WTC11 (cell line): ENCODE measurements around the gene RPS6KL1. TPM values are rescaled to one million over a fixed set of nuclear protein-coding genes. Genes with fewer than 3 reads are reported as not detected.
"Not testable (repeated sequence)": the region's sequence is repeated elsewhere in the genome, so short reads cannot be mapped to it uniquely, and the experiment has no call there.

Experiments
- ATAC-seq: fragments of 200-7000 bp; cut with Tn5 transposase; 2 replicates; pipeline ENCODE4 v1.10.0; 2021; ENCODE audit warnings: mild to moderate bottlenecking, moderate library complexity
- CTCF ChIA-PET: fragments of 300-600 bp; sonication (Branson Sonifier 250); formaldehyde crosslinking; loops from one replicate; lab custom pipeline; 2021; ENCODE audit warnings: antibody characterized with exemption; lab: Charles Lee
- POLR2A ChIA-PET: fragments of 350-600 bp; sonication (Branson Sonifier 250); formaldehyde crosslinking; loops from one replicate; lab custom pipeline; 2021; ENCODE audit warnings: antibody characterized with exemption; lab: Charles Lee
- DNase-seq: peaks from one replicate; pipeline ENCODE4 v3.0.0; 2021; ENCODE audit warnings: low spot score
- H3K27ac Mint-ChIP-seq: 2 replicates; pipeline ENCODE4 v1.8.0; 2021; ENCODE audit warnings: mixed read lengths
- H3K27me3 Mint-ChIP-seq: 2 replicates; pipeline ENCODE4 v1.8.0; 2021; ENCODE audit warnings: low read depth, mild to moderate bottlenecking, moderate library complexity, mixed read lengths
- H3K36me3 Mint-ChIP-seq: 2 replicates; pipeline ENCODE4 v1.8.0; 2021; ENCODE audit warnings: mixed read lengths
- H3K4me1 Mint-ChIP-seq: 2 replicates; pipeline ENCODE4 v1.8.0; 2022; ENCODE audit warnings: mixed read lengths
- H3K4me3 Mint-ChIP-seq: 2 replicates; pipeline ENCODE4 v1.8.0; 2021; ENCODE audit warnings: mild to moderate bottlenecking, moderate library complexity, mixed read lengths
- H3K9me3 Mint-ChIP-seq: 2 replicates; pipeline ENCODE4 v1.8.0; 2021; ENCODE audit warnings: mixed read lengths
- ATF2 ChIP-seq: sonication (generic); formaldehyde crosslinking; IDR thresholded peaks from 2 replicates; pipeline ENCODE4 v1.8.1; 2022; ENCODE audit warnings: low read depth, missing genetic modification reagents, borderline replicate concordance
- CBFB ChIP-seq: sonication (generic); formaldehyde crosslinking; IDR thresholded peaks from 2 replicates; pipeline ENCODE4 v1.8.1; 2022; ENCODE audit warnings: mild to moderate bottlenecking, low read depth, missing genetic modification reagents
- ELF4 ChIP-seq: sonication (generic); formaldehyde crosslinking; IDR thresholded peaks from 2 replicates; pipeline ENCODE4 v1.8.1; 2022; ENCODE audit warnings: low read depth, mild to moderate bottlenecking, moderate library complexity, missing genetic modification reagents
- GTF2I ChIP-seq: fragments of 250-450 bp; sonication (Bioruptor Pico); conservative IDR thresholded peaks from 2 replicates; pipeline ENCODE4 v1.4.0; 2021; ENCODE audit warnings: mild to moderate bottlenecking
- JAZF1 ChIP-seq: fragments of 250-450 bp; sonication (Bioruptor Pico); IDR thresholded peaks from 2 replicates; pipeline ENCODE4 v1.9.0; 2021; ENCODE audit warnings: moderate library complexity, mild to moderate bottlenecking, inconsistent platforms
- KAT7 ChIP-seq: sonication (generic); formaldehyde crosslinking; IDR thresholded peaks from 2 replicates; pipeline ENCODE4 v1.8.1; 2023; ENCODE audit warnings: missing genetic modification reagents, mild to moderate bottlenecking, borderline replicate concordance
- MYBL2 ChIP-seq: sonication (generic); formaldehyde crosslinking; IDR thresholded peaks from 2 replicates; pipeline ENCODE4 v1.8.1; 2023; ENCODE audit warnings: mild to moderate bottlenecking, moderate library complexity, missing genetic modification reagents
- RELA ChIP-seq: sonication (generic); formaldehyde crosslinking; IDR thresholded peaks from 2 replicates; pipeline ENCODE4 v1.8.1; 2022; ENCODE audit warnings: missing genetic modification reagents, mild to moderate bottlenecking, borderline replicate concordance
- RORB ChIP-seq: fragments of 250-450 bp; sonication (Bioruptor Pico); IDR thresholded peaks from 2 replicates; pipeline ENCODE4 v1.9.0; 2021; ENCODE audit warnings: mild to moderate bottlenecking
- ZMAT4 ChIP-seq: fragments of 250-450 bp; sonication (Bioruptor Pico); IDR thresholded peaks from 2 replicates; pipeline ENCODE4 v1.9.0; 2021; ENCODE audit warnings: mild to moderate bottlenecking
- ZNF121 ChIP-seq: sonication (generic); formaldehyde crosslinking; IDR thresholded peaks from 2 replicates; pipeline ENCODE4 v1.8.0; 2023; ENCODE audit warnings: missing genetic modification reagents
- ZNF232 ChIP-seq: sonication (generic); formaldehyde crosslinking; IDR thresholded peaks from 2 replicates; pipeline ENCODE4 v1.8.0; 2022; ENCODE audit warnings: mild to moderate bottlenecking, missing genetic modification reagents
- ZNF425 ChIP-seq: fragments of 250-450 bp; sonication (Bioruptor Pico); conservative IDR thresholded peaks from 2 replicates; pipeline ENCODE4 v1.9.0; 2021; ENCODE audit warnings: mild to moderate bottlenecking
- total RNA-seq: library from RNA; stranded (reverse); gene quantifications from 3 replicates; pipeline ENCODE4 v1.2.3, GENCODE V29; 2021
- TF ChIP-seq, protein P1 (sequence below): sonication (generic); formaldehyde crosslinking; IDR thresholded peaks from 2 replicates; pipeline ENCODE4 v1.8.1; 2023; ENCODE audit warnings: mild to moderate bottlenecking, missing genetic modification reagents, moderate library complexity
- TF ChIP-seq, protein P2 (sequence below): sonication (generic); formaldehyde crosslinking; IDR thresholded peaks from 2 replicates; pipeline ENCODE4 v1.8.1; 2023; ENCODE audit warnings: mild to moderate bottlenecking, missing genetic modification reagents, borderline replicate concordance

The RPS6KL1 gene
- total RNA-seq, 1 experiment from 2014 or later, result 10.6 TPM

GRCh38 chr14:74934041-74934440, 11.0 kb upstream of the RPS6KL1 start:
- ChIA-PET CTCF (interaction anchor here (0.9 to 2.1 kb wide), 8 partner anchors 11 to 155 kb away, joined by 3 to 9 read pairs (median 4); partner anchors contain the start of gene RPS6KL1), POLR2A (no interaction called here)
- DNase-seq (no peak), ATAC-seq (no peak)
- TF ChIP-seq KAT7 (CRISPR knock-in tag) (no peak), ZNF425 (CRISPR knock-in tag) (no peak), ELF4 (CRISPR knock-in tag) (no peak), CBFB (no peak), ZNF121 (CRISPR knock-in tag) (no peak), RELA (no peak), RORB (CRISPR knock-in tag) (no peak), ZNF232 (CRISPR knock-in tag) (no peak), GTF2I (CRISPR knock-in tag) (no peak), MYBL2 (CRISPR knock-in tag) (no peak), ZMAT4 (CRISPR knock-in tag) (no peak), JAZF1 (CRISPR knock-in tag) (no peak), ATF2 (CRISPR knock-in tag) (no peak)
- TF ChIP-seq, protein P1, sequence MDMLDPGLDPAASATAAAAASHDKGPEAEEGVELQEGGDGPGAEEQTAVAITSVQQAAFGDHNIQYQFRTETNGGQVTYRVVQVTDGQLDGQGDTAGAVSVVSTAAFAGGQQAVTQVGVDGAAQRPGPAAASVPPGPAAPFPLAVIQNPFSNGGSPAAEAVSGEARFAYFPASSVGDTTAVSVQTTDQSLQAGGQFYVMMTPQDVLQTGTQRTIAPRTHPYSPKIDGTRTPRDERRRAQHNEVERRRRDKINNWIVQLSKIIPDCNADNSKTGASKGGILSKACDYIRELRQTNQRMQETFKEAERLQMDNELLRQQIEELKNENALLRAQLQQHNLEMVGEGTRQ (CRISPR knock-in tag), result no peak
- TF ChIP-seq, protein P2, sequence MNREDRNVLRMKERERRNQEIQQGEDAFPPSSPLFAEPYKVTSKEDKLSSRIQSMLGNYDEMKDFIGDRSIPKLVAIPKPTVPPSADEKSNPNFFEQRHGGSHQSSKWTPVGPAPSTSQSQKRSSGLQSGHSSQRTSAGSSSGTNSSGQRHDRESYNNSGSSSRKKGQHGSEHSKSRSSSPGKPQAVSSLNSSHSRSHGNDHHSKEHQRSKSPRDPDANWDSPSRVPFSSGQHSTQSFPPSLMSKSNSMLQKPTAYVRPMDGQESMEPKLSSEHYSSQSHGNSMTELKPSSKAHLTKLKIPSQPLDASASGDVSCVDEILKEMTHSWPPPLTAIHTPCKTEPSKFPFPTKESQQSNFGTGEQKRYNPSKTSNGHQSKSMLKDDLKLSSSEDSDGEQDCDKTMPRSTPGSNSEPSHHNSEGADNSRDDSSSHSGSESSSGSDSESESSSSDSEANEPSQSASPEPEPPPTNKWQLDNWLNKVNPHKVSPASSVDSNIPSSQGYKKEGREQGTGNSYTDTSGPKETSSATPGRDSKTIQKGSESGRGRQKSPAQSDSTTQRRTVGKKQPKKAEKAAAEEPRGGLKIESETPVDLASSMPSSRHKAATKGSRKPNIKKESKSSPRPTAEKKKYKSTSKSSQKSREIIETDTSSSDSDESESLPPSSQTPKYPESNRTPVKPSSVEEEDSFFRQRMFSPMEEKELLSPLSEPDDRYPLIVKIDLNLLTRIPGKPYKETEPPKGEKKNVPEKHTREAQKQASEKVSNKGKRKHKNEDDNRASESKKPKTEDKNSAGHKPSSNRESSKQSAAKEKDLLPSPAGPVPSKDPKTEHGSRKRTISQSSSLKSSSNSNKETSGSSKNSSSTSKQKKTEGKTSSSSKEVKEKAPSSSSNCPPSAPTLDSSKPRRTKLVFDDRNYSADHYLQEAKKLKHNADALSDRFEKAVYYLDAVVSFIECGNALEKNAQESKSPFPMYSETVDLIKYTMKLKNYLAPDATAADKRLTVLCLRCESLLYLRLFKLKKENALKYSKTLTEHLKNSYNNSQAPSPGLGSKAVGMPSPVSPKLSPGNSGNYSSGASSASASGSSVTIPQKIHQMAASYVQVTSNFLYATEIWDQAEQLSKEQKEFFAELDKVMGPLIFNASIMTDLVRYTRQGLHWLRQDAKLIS (CRISPR knock-in tag), result no peak
- Mint-ChIP-seq H3K36me3 (no peaks in the 10 kb centered on the region), H3K4me3 (no peak overlapping the region), H3K4me1 (0 out of 2 replicates have a peak, but pooled peaks cover 3% of the 10 kb centered on the region), H3K27me3 (no peaks in the 10 kb centered on the region; the same call in none of the 2 replicates), H3K27ac (no peak overlapping the region), H3K9me3 (no peaks in the 10 kb centered on the region)

DNA sequence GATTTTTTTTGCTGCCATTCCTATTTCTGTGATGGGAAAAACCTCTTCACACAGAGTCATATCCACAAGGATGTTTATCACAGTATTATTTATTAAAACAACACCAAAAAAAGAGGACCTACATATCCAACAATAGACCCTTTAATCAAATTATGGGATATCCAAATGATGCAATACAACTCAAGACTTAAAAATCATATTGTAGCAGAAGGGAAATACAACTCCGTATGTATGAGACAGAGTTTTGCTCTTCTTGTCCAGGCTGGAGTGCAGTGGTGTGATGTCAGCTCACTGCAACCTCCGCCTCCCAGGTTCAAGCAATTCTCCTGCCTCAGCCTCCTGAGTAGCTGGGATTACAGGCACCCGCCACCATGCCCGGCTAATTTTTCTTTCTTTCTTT, 9.9 kb upstream of the RPS6KL1 start:
- H3K27ac Mint-ChIP-seq, H3K27me3 Mint-ChIP-seq, DNase-seq, H3K4me1 Mint-ChIP-seq, H3K4me3 Mint-ChIP-seq, ATAC-seq, H3K9me3 Mint-ChIP-seq, H3K36me3 Mint-ChIP-seq, POLR2A ChIA-PET: not testable (repeated sequence)
- CTCF ChIA-PET, result interaction anchor here (0.6 to 1.0 kb wide), 2 partner anchors 9 to 27 kb away, joined by 3 read pairs; no protein-coding TSS in a partner anchor
